Choroid plexus epithelial cell (primary cell): ENCODE measurements around the gene COPE.
"Not testable (repeated sequence)": the region's sequence is repeated elsewhere in the genome, so short reads cannot be mapped to it uniquely, and the experiment has no call there.

ENCODE experiments used
- DNase-seq: peaks from one replicate; pipeline ENCODE4 v3.0.0-alpha.2; 2010; ENCODE audit warnings: low read depth
- H3K4me3 ChIP-seq: 2 replicates; pipeline ENCODE4 v1.5.1; 2011; ENCODE audit warnings: low read depth, mild to moderate bottlenecking, control low read depth, low read length, moderate library complexity
- TF ChIP-seq, protein P1 (sequence below): conservative IDR thresholded peaks from 2 replicates; pipeline ENCODE4 v1.5.1; 2011; ENCODE audit warnings: low read depth, mild to moderate bottlenecking, control low read depth, inconsistent platforms, low read length, moderate library complexity

COPE gene

DNA sequence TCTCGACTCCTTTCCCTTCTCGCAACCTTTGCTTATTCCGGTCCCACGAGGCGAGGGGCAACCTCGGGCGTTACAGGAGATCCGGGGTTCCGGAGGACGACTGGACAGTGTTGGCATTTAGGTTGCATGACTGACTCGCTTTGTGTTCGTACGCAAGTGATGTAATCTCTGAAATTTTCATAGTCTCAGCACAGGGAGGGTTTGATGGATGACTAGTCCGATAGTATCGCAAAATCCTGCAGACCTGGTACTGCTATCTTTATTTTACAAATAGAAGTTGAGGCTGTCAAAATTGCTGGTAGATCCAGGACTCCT, 670 bp upstream of the COPE start:
- TF ChIP-seq, protein P1, sequence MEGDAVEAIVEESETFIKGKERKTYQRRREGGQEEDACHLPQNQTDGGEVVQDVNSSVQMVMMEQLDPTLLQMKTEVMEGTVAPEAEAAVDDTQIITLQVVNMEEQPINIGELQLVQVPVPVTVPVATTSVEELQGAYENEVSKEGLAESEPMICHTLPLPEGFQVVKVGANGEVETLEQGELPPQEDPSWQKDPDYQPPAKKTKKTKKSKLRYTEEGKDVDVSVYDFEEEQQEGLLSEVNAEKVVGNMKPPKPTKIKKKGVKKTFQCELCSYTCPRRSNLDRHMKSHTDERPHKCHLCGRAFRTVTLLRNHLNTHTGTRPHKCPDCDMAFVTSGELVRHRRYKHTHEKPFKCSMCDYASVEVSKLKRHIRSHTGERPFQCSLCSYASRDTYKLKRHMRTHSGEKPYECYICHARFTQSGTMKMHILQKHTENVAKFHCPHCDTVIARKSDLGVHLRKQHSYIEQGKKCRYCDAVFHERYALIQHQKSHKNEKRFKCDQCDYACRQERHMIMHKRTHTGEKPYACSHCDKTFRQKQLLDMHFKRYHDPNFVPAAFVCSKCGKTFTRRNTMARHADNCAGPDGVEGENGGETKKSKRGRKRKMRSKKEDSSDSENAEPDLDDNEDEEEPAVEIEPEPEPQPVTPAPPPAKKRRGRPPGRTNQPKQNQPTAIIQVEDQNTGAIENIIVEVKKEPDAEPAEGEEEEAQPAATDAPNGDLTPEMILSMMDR, result no peak
- no peak for DNase-seq
- H3K4me3 ChIP-seq, result peak overlapping the region; percentile 82

- DNase-seq, H3K4me3 ChIP-seq: not testable (repeated sequence)
Measured at GRCh38 chr19:18917593-18917992, 1.6 kb downstream of the COPE start.

GRCh38 chr19:18915639-18916038, 3.5 kb downstream of the COPE start:
- TF ChIP-seq, protein P1, result peak; percentile 46
- DNase-seq, result peak; percentile 39

GRCh38 chr19:18913466-18913865, 5.7 kb downstream of the COPE start:
- H3K4me3 ChIP-seq, result no peak overlapping the region
- TF ChIP-seq, protein P1, result no peak
- no peak for DNase-seq

More at GRCh38 chr19:18915639-18916038, 3.5 kb downstream of the COPE start:
- no peak overlapping the region for H3K4me3 ChIP-seq

GRCh38 chr19:18912933-18913332, 6.3 kb downstream of the COPE start:
- no peak overlapping the region for H3K4me3 ChIP-seq
- no peak for DNase-seq
- TF ChIP-seq, protein P1, result no peak

- no peak overlapping the region for H3K4me3 ChIP-seq
- DNase-seq, result no peak
- TF ChIP-seq, protein P1, result no peak
Measured at GRCh38 chr19:18910801-18911436, 8.3 kb downstream of the COPE start.

DNA sequence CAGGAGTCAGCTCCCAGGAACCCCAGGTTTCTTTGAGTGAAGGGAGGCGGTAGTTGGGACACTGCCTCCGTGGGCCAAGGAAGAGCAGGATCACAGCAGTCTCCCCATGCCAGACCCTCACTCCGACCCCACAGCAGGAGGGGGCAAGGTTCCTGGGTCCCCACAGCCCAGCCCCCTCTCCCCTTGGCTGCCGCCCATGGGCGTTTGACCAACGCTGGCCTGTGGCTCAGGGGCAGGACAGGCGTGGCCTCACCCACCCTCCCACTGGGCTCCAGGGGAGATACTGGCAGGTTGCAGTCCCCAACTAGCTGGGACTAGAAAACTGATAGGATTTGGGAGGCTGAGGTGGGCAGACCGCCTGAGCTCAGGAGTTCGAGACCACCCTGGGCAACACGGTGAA, 9.2 kb downstream of the COPE start:
- TF ChIP-seq, protein P1, result no peak
- no peak for DNase-seq
- H3K4me3 ChIP-seq, result no peak overlapping the region
